GM13977 (cell line): ENCODE data around the gene URB1.

Source experiments
- DNase-seq: peaks from one replicate; pipeline ENCODE4 v3.0.0; 2012; ENCODE audit warnings: low spot score
- CTCF ChIP-seq: IDR thresholded peaks from 2 replicates; pipeline ENCODE4 v1.5.1; 2012; ENCODE audit warnings: mild to moderate bottlenecking, control low read depth; ENCODE audit not compliant: insufficient read depth; ENCODE audit errors: extremely low read depth, missing control alignments
- in situ Hi-C: fragments of 300-500 bp; cut with MboI; formaldehyde crosslinking; loops from one replicate; pipeline ENCODE4 v1.12.0; 2022; ENCODE audit warnings: low sequenced_read_pairs, low pct_unique_long_range_greater_than_20kb, mixed read lengths, inconsistent platforms; ENCODE audit not compliant: unreplicated experiment

Gene URB1

GRCh38 chr21:32322676-32323075, 70.1 kb downstream of the URB1 start:
- no peak for TF ChIP-seq CTCF
- no peak for DNase-seq
- in situ Hi-C loops, result no loop called here

- in situ Hi-C loops, result no loop called here
- TF ChIP-seq CTCF, result no peak
- DNase-seq, result no peak
These were observed 70.7 kb downstream of the URB1 start for GRCh38 chr21:32322103-32322502.

GRCh38 chr21:32321480-32321879, 71.3 kb downstream of the URB1 start:
- TF ChIP-seq CTCF, result no peak
- in situ Hi-C loops, result no loop called here
- DNase-seq, result no peak

GRCh38 chr21:32320726-32321125, 72.1 kb downstream of the URB1 start:
- no peak for DNase-seq
- no peak for TF ChIP-seq CTCF
- in situ Hi-C loops, result no loop called here

- DNase-seq, result no peak
- TF ChIP-seq CTCF, result no peak
- in situ Hi-C loops, result no loop called here
These were observed 72.8 kb downstream of the URB1 start for GRCh38 chr21:32320059-32320458.

GRCh38 chr21:32319012-32319411, 73.8 kb downstream of the URB1 start:
- DNase-seq, result no peak
- in situ Hi-C loops, result no loop called here
- TF ChIP-seq CTCF, result no peak

- in situ Hi-C loops, result no loop called here
- no peak for TF ChIP-seq CTCF
- no peak for DNase-seq
These were observed 75.1 kb downstream of the URB1 start for GRCh38 chr21:32317726-32318125.
